ENCODE results near the gene CCDC88A.

- TF ChIP-seq CTCF (tag by site-specific recombination; IDR thresholded peaks at IDR 0.05) (no peak), ZNF623 (tag by site-specific recombination; IDR thresholded peaks at IDR 0.05) (no peak), YY1 (tag by site-specific recombination; IDR thresholded peaks at IDR 0.05) (no peak), ZNF629 (tag by site-specific recombination; IDR thresholded peaks at IDR 0.05) (no peak), ZNF169 (tag by site-specific recombination; IDR thresholded peaks at IDR 0.05) (no peak)
Measured at GRCh38 chr2:55364189-55365055, 55.2 kb downstream of the CCDC88A start.

Measured in HEK293 (cell line).